Breast epithelium (tissue), 4 donors: Measurements from ENCODE around the gene PGLYRP4. TPM values are rescaled to one million over a fixed set of nuclear protein-coding genes. Genes with fewer than 3 reads are reported as not detected.
A peak's percentile ranks its signal among the peaks of the same experiment; 100 is the strongest.

ENCODE experiments used
- DNase-seq, 2 donors: peaks; one replicate each; pipeline ENCODE4 v3.0.0-alpha.2; 2019; ENCODE audit warnings: low spot score in 2 of 2
- H3K27ac ChIP-seq, 2 donors: fragments of 200-600 bp; sonication (generic) in 1 of 2; one replicate each; pipeline ENCODE4 v1.5.1; 2016 to 2019; ENCODE audit warnings: mild to moderate bottlenecking in 1 of 2
- H3K27me3 ChIP-seq, 2 donors: fragments of 200-600 bp; sonication (generic) in 1 of 2; one replicate each; pipeline versions ENCODE4 v1.5.1 to v1.6.0; 2017 to 2019; ENCODE audit warnings: control low read depth in 1 of 2, mild to moderate bottlenecking in 1 of 2
- H3K36me3 ChIP-seq: fragments of 200-600 bp; one replicate; pipeline ENCODE4 v1.5.1; 2019
- H3K4me1 ChIP-seq, 2 donors: fragments of 200-600 bp; sonication (generic); one replicate each; pipeline ENCODE4 v1.5.1; 2016 to 2019; ENCODE audit warnings: control low read depth in 1 of 2
- H3K4me3 ChIP-seq, 3 donors: fragments of 200-600 bp; sonication (generic); 1 replicate in 2 of 3; 2 replicates in 1 of 3; pipeline ENCODE4 v1.5.1; 2016 to 2019; ENCODE audit warnings: mild to moderate bottlenecking in 3 of 3, moderate library complexity in 2 of 3
- H3K9me3 ChIP-seq, 2 donors: fragments of 200-600 bp; sonication (generic) in 1 of 2; one replicate each; pipeline ENCODE4 v1.5.1; 2016 to 2019; ENCODE audit warnings: control low read depth in 1 of 2
- CTCF ChIP-seq, 3 donors: fragments of 450-650 bp; IDR thresholded peaks; one replicate each; pipeline ENCODE4 v1.5.1; 2016 to 2017; ENCODE audit warnings: antibody characterized with exemption in 3 of 3, mild to moderate bottlenecking in 3 of 3, moderate library complexity in 3 of 3
- POLR2A ChIP-seq: fragments of 450-650 bp; IDR thresholded peaks from one replicate; pipeline ENCODE4 v1.6.1; 2016; ENCODE audit warnings: antibody characterized with exemption, mild to moderate bottlenecking, moderate library complexity
- POLR2AphosphoS5 ChIP-seq, 3 donors: sonication (generic); formaldehyde crosslinking; IDR thresholded peaks; one replicate each; pipeline ENCODE4 v1.6.1; 2017; ENCODE audit warnings: antibody characterized with exemption in 3 of 3
- intact Hi-C: fragments of 100-400 bp; cut with DNase I; formaldehyde crosslinking; loops from one replicate; pipeline ENCODE4 v1.15.1; 2023; ENCODE audit warnings: low total_unique reads
- total RNA-seq, 3 donors: library from RNA; depleted of rRNA; stranded (reverse); fragments of >200 nt; gene quantifications; one replicate each; pipeline ENCODE4 v1.1.0, GENCODE V29; 2016

The PGLYRP4 gene
- total RNA-seq, 3 donors from 2014 or later, result not detected

GRCh38 chr1:153363641-153364040 is 15.0 kb upstream of the PGLYRP4 start:
- no peak for TF ChIP-seq POLR2A
- no peak for TF ChIP-seq POLR2AphosphoS5 (IDR thresholded peaks at IDR 0.05)
- no peak for TF ChIP-seq CTCF (IDR thresholded peaks at IDR 0.05)
- Histone ChIP-seq H3K36me3 (no peaks in the 10 kb centered on the region), H3K9me3 (no peaks in the 10 kb centered on the region), H3K27me3 (no peaks in the 10 kb centered on the region), H3K4me1 (peaks cover 0 to 11% of the 10 kb centered on the region in 2 donors), H3K27ac (peak overlapping the region; percentile 53 to 80), H3K4me3 (no peak overlapping the region)
- intact Hi-C loops, result no loop called here
- DNase-seq, result no peak

- no peak for DNase-seq
- Histone ChIP-seq H3K9me3 (no peaks in the 10 kb centered on the region), H3K36me3 (no peaks in the 10 kb centered on the region), H3K27ac (no peak overlapping the region), H3K4me1 (peaks cover 0 to 16% of the 10 kb centered on the region in 2 donors), H3K27me3 (no peaks in the 10 kb centered on the region), H3K4me3 (no peak overlapping the region)
- TF ChIP-seq POLR2AphosphoS5 (IDR thresholded peaks at IDR 0.05) (no peak), POLR2A (no peak), CTCF (IDR thresholded peaks at IDR 0.05) (no peak)
- intact Hi-C loops, result no loop called here
Observed at GRCh38 chr1:153362187-153362775, 13.6 kb upstream of the PGLYRP4 start.

GRCh38 chr1:153361480-153362109 is 13.0 kb upstream of the PGLYRP4 start:
- no peak for DNase-seq
- H3K4me1 ChIP-seq, result peaks cover 0 to 19% of the 10 kb centered on the region in 2 donors
- intact Hi-C loops, result no loop called here

GRCh38 chr1:153360592-153361479 is 12.2 kb upstream of the PGLYRP4 start:
- DNase-seq, result no peak

More at GRCh38 chr1:153361480-153362109, 13.0 kb upstream of the PGLYRP4 start:
- Histone ChIP-seq H3K27me3 (no peaks in the 10 kb centered on the region), H3K27ac (no peak overlapping the region), H3K4me3 (no peak overlapping the region), H3K9me3 (no peaks in the 10 kb centered on the region), H3K36me3 (no peaks in the 10 kb centered on the region)
- TF ChIP-seq CTCF (IDR thresholded peaks at IDR 0.05) (no peak), POLR2AphosphoS5 (IDR thresholded peaks at IDR 0.05) (no peak), POLR2A (no peak)

More at GRCh38 chr1:153360592-153361479, 12.2 kb upstream of the PGLYRP4 start:
- intact Hi-C loops, result no loop called here
- no peaks in the 10 kb centered on the region for H3K27me3 ChIP-seq
- no peak overlapping the region for H3K4me3 ChIP-seq
- no peaks in the 10 kb centered on the region for H3K36me3 ChIP-seq
- H3K9me3 ChIP-seq, result no peaks in the 10 kb centered on the region
- no peak overlapping the region for H3K27ac ChIP-seq
- TF ChIP-seq CTCF (IDR thresholded peaks at IDR 0.05) (no peak), POLR2AphosphoS5 (IDR thresholded peaks at IDR 0.05) (no peak), POLR2A (no peak)
- H3K4me1 ChIP-seq, result peaks cover 0 to 18% of the 10 kb centered on the region in 2 donors
